ENCODE results near the gene EFNA5.

Gene EFNA5

GRCh38 chr5:107636555-107636954, 34.2 kb downstream of the EFNA5 start:
- no peak for FAIRE-seq

GRCh38 chr5:107636068-107636467, 34.7 kb downstream of the EFNA5 start:
- FAIRE-seq: no peak

- no peak for FAIRE-seq
Measured at GRCh38 chr5:107634981-107635848, 35.5 kb downstream of the EFNA5 start.

- FAIRE-seq: no peak
Measured at GRCh38 chr5:107633171-107633901, 37.4 kb downstream of the EFNA5 start.

GRCh38 chr5:107631805-107632362, 38.9 kb downstream of the EFNA5 start:
- no peak for FAIRE-seq

GRCh38 chr5:107630184-107630583, 40.6 kb downstream of the EFNA5 start:
- FAIRE-seq: no peak

- FAIRE-seq: no peak
Measured at GRCh38 chr5:107624235-107624634, 46.5 kb downstream of the EFNA5 start.

GRCh38 chr5:107621089-107621488, 49.6 kb downstream of the EFNA5 start:
- no peak for FAIRE-seq

- FAIRE-seq: no peak
Measured at GRCh38 chr5:107619781-107620180, 51.0 kb downstream of the EFNA5 start.

- FAIRE-seq: no peak
Measured at GRCh38 chr5:107618242-107618641, 52.5 kb downstream of the EFNA5 start.

- no peak for FAIRE-seq
Measured at GRCh38 chr5:107617052-107617451, 53.7 kb downstream of the EFNA5 start.

GRCh38 chr5:107616213-107616612, 54.5 kb downstream of the EFNA5 start:
- FAIRE-seq: no peak

- no peak for FAIRE-seq
Measured at GRCh38 chr5:107615299-107615817, 55.4 kb downstream of the EFNA5 start.

GRCh38 chr5:107612541-107612940, 58.2 kb downstream of the EFNA5 start:
- no peak for FAIRE-seq

GRCh38 chr5:107610798-107611197, 59.9 kb downstream of the EFNA5 start:
- no peak for FAIRE-seq

GRCh38 chr5:107607671-107608345, 62.9 kb downstream of the EFNA5 start:
- no peak for FAIRE-seq

- no peak for FAIRE-seq
Measured at GRCh38 chr5:107607196-107607595, 63.5 kb downstream of the EFNA5 start.

GRCh38 chr5:107605596-107606125, 65.1 kb downstream of the EFNA5 start:
- FAIRE-seq: no peak

GRCh38 chr5:107604990-107605389, 65.7 kb downstream of the EFNA5 start:
- FAIRE-seq: no peak

- no peak for FAIRE-seq
Measured at GRCh38 chr5:107604146-107604910, 66.4 kb downstream of the EFNA5 start.

- FAIRE-seq: no peak
Measured at GRCh38 chr5:107603349-107603748, 67.4 kb downstream of the EFNA5 start.

GRCh38 chr5:107602896-107603295, 67.8 kb downstream of the EFNA5 start:
- FAIRE-seq: no peak
